Measurements from ENCODE around the gene MRPL44. TPM values are rescaled to one million over a fixed set of nuclear protein-coding genes. Genes with fewer than 3 reads are reported as not detected.

The MRPL44 gene
- total RNA-seq, 1 experiment from 2014 or later, result 64.9 TPM

DNA sequence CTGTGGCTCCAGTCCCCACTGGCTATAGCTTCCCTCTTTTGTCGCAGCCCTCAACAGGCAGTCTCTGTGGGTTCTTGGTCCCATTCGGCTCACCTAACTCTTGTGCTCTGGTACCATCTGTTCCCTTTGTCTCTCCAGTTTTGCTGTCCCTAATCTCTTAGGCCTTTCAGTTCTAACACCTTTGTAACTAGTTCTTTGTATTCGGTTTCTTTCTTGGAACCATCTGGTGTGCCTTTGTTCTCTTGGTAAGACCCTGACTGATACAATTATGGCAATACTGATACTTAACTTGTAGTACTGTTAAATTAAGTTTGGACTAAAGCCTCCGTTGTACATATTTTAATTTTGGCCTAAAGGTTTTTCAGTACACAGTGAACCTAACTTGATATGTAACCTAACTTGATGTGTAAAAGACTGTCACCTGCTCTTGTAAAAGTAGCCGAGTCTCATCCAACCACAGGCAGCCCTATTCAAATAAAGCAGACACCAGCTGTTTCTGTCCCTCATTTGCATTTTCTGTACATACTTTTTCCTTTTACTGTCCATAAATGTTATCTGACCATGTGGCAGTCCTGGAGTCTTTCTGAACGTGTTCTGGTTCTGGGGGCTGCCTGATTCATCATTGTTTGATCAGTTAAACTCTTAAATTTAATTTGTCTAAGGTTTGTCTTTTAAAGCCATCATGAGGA is 4.8 kb upstream of the MRPL44 start:
- Histone ChIP-seq H3K36me3 (ENCODE audit: control insufficient read depth, insufficient read depth, low read length) (no peaks in the 10 kb centered on the region), H3K27me3 (replicated peaks; ENCODE audit: control insufficient read depth, insufficient read depth, low read length) (no peaks in the 10 kb centered on the region), H3K9me3 (no peaks in the 10 kb centered on the region), H3K4me3 (ENCODE audit: low read depth, low read length) (no peak overlapping the region), H3K4me1 (peaks cover 12% of the 10 kb centered on the region)
- no peak overlapping the region for H3K4me3 Mint-ChIP-seq (ENCODE audit: unreplicated experiment)
- H3K9me3 Mint-ChIP-seq (ENCODE audit: unreplicated experiment), result no peaks in the 10 kb centered on the region
- no peak overlapping the region for H3K27ac Mint-ChIP-seq (ENCODE audit: unreplicated experiment)
- H3K4me1 Mint-ChIP-seq (ENCODE audit: low read depth, unreplicated experiment), result peaks cover 36% of the 10 kb centered on the region
- TF ChIP-seq, protein P1, sequence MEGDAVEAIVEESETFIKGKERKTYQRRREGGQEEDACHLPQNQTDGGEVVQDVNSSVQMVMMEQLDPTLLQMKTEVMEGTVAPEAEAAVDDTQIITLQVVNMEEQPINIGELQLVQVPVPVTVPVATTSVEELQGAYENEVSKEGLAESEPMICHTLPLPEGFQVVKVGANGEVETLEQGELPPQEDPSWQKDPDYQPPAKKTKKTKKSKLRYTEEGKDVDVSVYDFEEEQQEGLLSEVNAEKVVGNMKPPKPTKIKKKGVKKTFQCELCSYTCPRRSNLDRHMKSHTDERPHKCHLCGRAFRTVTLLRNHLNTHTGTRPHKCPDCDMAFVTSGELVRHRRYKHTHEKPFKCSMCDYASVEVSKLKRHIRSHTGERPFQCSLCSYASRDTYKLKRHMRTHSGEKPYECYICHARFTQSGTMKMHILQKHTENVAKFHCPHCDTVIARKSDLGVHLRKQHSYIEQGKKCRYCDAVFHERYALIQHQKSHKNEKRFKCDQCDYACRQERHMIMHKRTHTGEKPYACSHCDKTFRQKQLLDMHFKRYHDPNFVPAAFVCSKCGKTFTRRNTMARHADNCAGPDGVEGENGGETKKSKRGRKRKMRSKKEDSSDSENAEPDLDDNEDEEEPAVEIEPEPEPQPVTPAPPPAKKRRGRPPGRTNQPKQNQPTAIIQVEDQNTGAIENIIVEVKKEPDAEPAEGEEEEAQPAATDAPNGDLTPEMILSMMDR (IDR thresholded peaks at IDR 0.05; ENCODE audit: insufficient read depth in 1 of 2, low read depth in 1 of 2, low read length in 1 of 2, severe bottlenecking in 1 of 2, unreplicated experiment in 1 of 2), result no peak
- H3K36me3 Mint-ChIP-seq (ENCODE audit: insufficient read depth, unreplicated experiment), result peaks cover 5% of the 10 kb centered on the region
- H3K27me3 Mint-ChIP-seq (ENCODE audit: insufficient read depth, unreplicated experiment), result no peaks in the 10 kb centered on the region
- intact Hi-C loops (cut with micrococcal nuclease; ENCODE audit: unreplicated experiment), result no loop called here
- ChIA-PET POLR2A (no interaction called here), CTCF (no interaction called here)
- no TSS peak for BruUV-seq (replicated peaks)
- no peak for DNase-seq

DNA sequence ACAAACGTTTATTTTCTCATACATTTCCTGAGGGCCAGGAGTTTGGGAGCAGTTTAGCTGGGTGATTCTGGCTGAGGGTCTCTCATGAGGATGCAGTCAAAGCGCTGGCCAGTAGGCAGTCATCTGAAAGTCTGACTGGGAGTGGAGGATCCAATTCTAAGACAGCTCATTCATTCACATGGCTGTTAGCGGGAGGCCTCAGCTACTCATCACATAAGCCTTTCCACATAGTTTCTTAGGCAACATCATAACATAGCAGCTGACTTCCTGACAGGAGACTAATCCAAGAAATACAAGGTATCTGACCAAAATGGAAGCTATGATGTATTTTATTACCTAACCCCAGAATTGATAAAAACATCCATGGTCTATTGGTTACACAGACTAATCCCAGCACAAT is 2.9 kb upstream of the MRPL44 start:
- intact Hi-C loops (cut with micrococcal nuclease; ENCODE audit: unreplicated experiment), result no loop called here
- Mint-ChIP-seq H3K27me3 (ENCODE audit: insufficient read depth, unreplicated experiment) (no peaks in the 10 kb centered on the region), H3K27ac (ENCODE audit: unreplicated experiment) (no peak overlapping the region), H3K4me1 (ENCODE audit: low read depth, unreplicated experiment) (peaks cover 23% of the 10 kb centered on the region), H3K4me3 (ENCODE audit: unreplicated experiment) (no peak overlapping the region), H3K9me3 (ENCODE audit: unreplicated experiment) (no peaks in the 10 kb centered on the region), H3K36me3 (ENCODE audit: insufficient read depth, unreplicated experiment) (peaks cover 11% of the 10 kb centered on the region)
- TF ChIP-seq, protein P1 (IDR thresholded peaks at IDR 0.05; ENCODE audit: insufficient read depth in 1 of 2, low read depth in 1 of 2, low read length in 1 of 2, severe bottlenecking in 1 of 2, unreplicated experiment in 1 of 2), result no peak
- Histone ChIP-seq H3K9me3 (no peaks in the 10 kb centered on the region), H3K4me1 (peaks cover 17% of the 10 kb centered on the region), H3K36me3 (ENCODE audit: control insufficient read depth, insufficient read depth, low read length) (no peaks in the 10 kb centered on the region), H3K4me3 (ENCODE audit: low read depth, low read length) (no peak overlapping the region), H3K27me3 (replicated peaks; ENCODE audit: control insufficient read depth, insufficient read depth, low read length) (no peaks in the 10 kb centered on the region)
- BruUV-seq (replicated peaks), result no TSS peak
- no peak for DNase-seq
- POLR2A ChIA-PET, result no interaction called here
- CTCF ChIA-PET, result interaction anchor here (1.7 kb wide), 1 partner anchor 16 kb away, joined by 4 read pairs; no protein-coding TSS in a partner anchor

DNA sequence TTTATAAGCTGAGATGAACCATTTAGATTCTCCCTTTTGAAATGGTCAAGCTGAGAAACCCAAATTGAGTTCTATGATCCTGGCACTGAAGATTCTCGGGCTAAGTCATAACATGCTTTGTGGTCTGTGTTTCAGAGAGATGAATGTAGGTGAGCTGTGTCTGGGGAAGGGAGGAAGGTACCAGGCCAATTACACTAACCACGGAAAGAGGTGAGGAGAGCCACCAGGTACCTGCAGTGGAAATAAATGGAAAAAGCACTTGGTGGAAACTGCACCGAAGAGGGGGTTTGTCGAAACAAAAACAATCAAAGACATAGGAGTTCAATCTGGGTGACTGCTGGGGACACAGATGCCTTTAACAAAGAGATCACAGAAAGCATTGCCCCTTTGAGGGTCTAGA is 963 bp upstream of the MRPL44 start:
- Mint-ChIP-seq H3K4me3 (ENCODE audit: unreplicated experiment) (peak overlapping the region; percentile 92), H3K27ac (ENCODE audit: unreplicated experiment) (peak overlapping the region; percentile 24), H3K36me3 (ENCODE audit: insufficient read depth, unreplicated experiment) (peaks cover 30% of the 10 kb centered on the region)

More for the DNA sequence above, 963 bp upstream of the MRPL44 start:
- CTCF ChIA-PET, result no interaction called here
- H3K9me3 Mint-ChIP-seq (ENCODE audit: unreplicated experiment), result no peaks in the 10 kb centered on the region
- TF ChIP-seq, protein P1 (IDR thresholded peaks at IDR 0.05; ENCODE audit: insufficient read depth in 1 of 2, low read depth in 1 of 2, low read length in 1 of 2, severe bottlenecking in 1 of 2, unreplicated experiment in 1 of 2), result no peak
- peaks cover 38% of the 10 kb centered on the region for H3K4me1 Mint-ChIP-seq (ENCODE audit: low read depth, unreplicated experiment)
- Histone ChIP-seq H3K4me3 (ENCODE audit: low read depth, low read length) (no peak overlapping the region; the same call in 1 of the 2 replicates), H3K36me3 (ENCODE audit: control insufficient read depth, insufficient read depth, low read length) (no peaks in the 10 kb centered on the region), H3K9me3 (no peaks in the 10 kb centered on the region), H3K4me1 (peaks cover 17% of the 10 kb centered on the region), H3K27me3 (replicated peaks; ENCODE audit: control insufficient read depth, insufficient read depth, low read length) (no peaks in the 10 kb centered on the region)
- POLR2A ChIA-PET, result interaction anchor here (0.5 kb wide), 1 partner anchor 25 kb away, joined by 3 read pairs; no protein-coding TSS in a partner anchor
- BruUV-seq (replicated peaks), result no TSS peak
- DNase-seq, result no peak
- intact Hi-C loops (cut with micrococcal nuclease; ENCODE audit: unreplicated experiment), result loop anchor here (2.0 to 5.0 kb wide), 3 partner anchors 95 to 264 kb away; no protein-coding TSS in a partner anchor
- H3K27me3 Mint-ChIP-seq (ENCODE audit: insufficient read depth, unreplicated experiment), result no peaks in the 10 kb centered on the region
